Astrocyte of the cerebellum (primary cell): ENCODE measurements around the gene AKAP9.

ENCODE experiments used
- DNase-seq: peaks from one replicate; pipeline ENCODE4 v3.0.0-alpha.2; 2011; ENCODE audit warnings: low read depth
- H3K4me3 ChIP-seq: 2 replicates; pipeline ENCODE4 v1.5.1; 2011; ENCODE audit warnings: mild to moderate bottlenecking, low read depth, low read length, moderate library complexity
- CTCF ChIP-seq: IDR thresholded peaks from 2 replicates; pipeline ENCODE4 v1.5.1; 2012; ENCODE audit warnings: low read length, low read depth, moderate library complexity, mild to moderate bottlenecking; ENCODE audit errors: missing control alignments
- in situ Hi-C: cut with HindIII; loops from 2 replicates; pipeline ENCODE4 v1.10.0; 2017; ENCODE audit warnings: low sequenced_read_pairs

The AKAP9 gene

GRCh38 chr7:92061154-92061553 lies 120.5 kb downstream of the AKAP9 start:
- no peak overlapping the region for H3K4me3 ChIP-seq
- DNase-seq: no peak
- no peak for TF ChIP-seq CTCF
- in situ Hi-C loops: no loop called here

GRCh38 chr7:92064438-92065029 lies 123.9 kb downstream of the AKAP9 start:
- in situ Hi-C loops: no loop called here
- no peak for DNase-seq
- no peak for TF ChIP-seq CTCF
- no peak overlapping the region for H3K4me3 ChIP-seq

- no peak for TF ChIP-seq CTCF
- H3K4me3 ChIP-seq: no peak overlapping the region
- DNase-seq: no peak
- in situ Hi-C loops: no loop called here
These were observed 130.4 kb downstream of the AKAP9 start for GRCh38 chr7:92071032-92071431.

GRCh38 chr7:92072121-92072520 lies 131.5 kb downstream of the AKAP9 start:
- TF ChIP-seq CTCF: no peak
- no peak overlapping the region for H3K4me3 ChIP-seq
- no peak for DNase-seq
- in situ Hi-C loops: no loop called here

- no peak for DNase-seq
- in situ Hi-C loops: no loop called here
- TF ChIP-seq CTCF: no peak
- H3K4me3 ChIP-seq: no peak overlapping the region
These were observed 132.0 kb downstream of the AKAP9 start for GRCh38 chr7:92072708-92073107.

GRCh38 chr7:92075455-92076158 lies 134.9 kb downstream of the AKAP9 start:
- no peak for DNase-seq
- no peak for TF ChIP-seq CTCF
- no peak overlapping the region for H3K4me3 ChIP-seq
- in situ Hi-C loops: no loop called here
